CD4-positive, alpha-beta T cell (primary cell): ENCODE measurements around the gene CDHR5. TPM values are rescaled to one million over a fixed set of nuclear protein-coding genes. Genes with fewer than 3 reads are reported as not detected.
A peak's percentile ranks its signal among the peaks of the same experiment; 100 is the strongest.

Experiments
- ATAC-seq: fragments of 200-7000 bp; cut with Tn5 transposase; one replicate; pipeline ENCODE4 v1.10.0; 2022; ENCODE audit warnings: mild to moderate bottlenecking; ENCODE audit not compliant: poor library complexity
- CTCF ChIA-PET: fragments of 350-600 bp; sonication (Branson Sonifier 250); formaldehyde crosslinking; loops from one replicate; lab custom pipeline; 2021; ENCODE audit warnings: antibody characterized with exemption, inconsistent platforms; lab: Charles Lee
- POLR2A ChIA-PET: fragments of 350-600 bp; sonication (Branson Sonifier 250); formaldehyde crosslinking; loops from one replicate; lab custom pipeline; 2021; ENCODE audit warnings: antibody characterized with exemption, inconsistent platforms; lab: Charles Lee
- DNase-seq, 14 experiments: peaks; one replicate each; pipeline ENCODE4 v3.0.0-alpha.2; 2013 to 2020; ENCODE audit warnings: mixed read lengths in 2 of 14
- H3K27ac ChIP-seq, 2 donors: one replicate each; pipeline versions ENCODE4 v1.5.1 to v1.7.0; 2013; ENCODE audit warnings: low read length in 2 of 2, low read depth in 1 of 2, mild to moderate bottlenecking in 1 of 2
- H3K27me3 ChIP-seq, 2 experiments: 1 replicate in 1 of 2; 2 replicates in 1 of 2; pipeline versions ENCODE4 v1.6.1 to v1.7.0; 2013; ENCODE audit warnings: low read length in 2 of 2, control low read depth in 1 of 2, mild to moderate bottlenecking in 1 of 2, moderate library complexity in 1 of 2; ENCODE audit not compliant: insufficient read depth in 2 of 2, control insufficient read depth in 1 of 2
- H3K36me3 ChIP-seq: one replicate; pipeline ENCODE4 v1.6.1; 2013; ENCODE audit warnings: low read length, control low read depth; ENCODE audit not compliant: insufficient read depth
- H3K4me1 ChIP-seq: one replicate; pipeline ENCODE4 v1.6.1; 2013; ENCODE audit warnings: low read length, control low read depth; ENCODE audit not compliant: insufficient read depth
- H3K4me3 ChIP-seq: one replicate; pipeline ENCODE4 v1.5.1; 2013; ENCODE audit warnings: mild to moderate bottlenecking, low read length, moderate library complexity
- H3K9me3 ChIP-seq, 2 experiments: 1 replicate in 1 of 2; 2 replicates in 1 of 2; pipeline versions ENCODE4 v1.6.1 to v1.7.0; 2013; ENCODE audit warnings: low read length in 2 of 2, mild to moderate bottlenecking in 2 of 2, control low read depth in 1 of 2, moderate library complexity in 1 of 2; ENCODE audit not compliant: control insufficient read depth in 1 of 2, insufficient read depth in 1 of 2
- H3K27ac Mint-ChIP-seq: one replicate; pipeline ENCODE4 v1.8.0; 2020; ENCODE audit warnings: mixed read lengths
- H3K27me3 Mint-ChIP-seq: one replicate; pipeline ENCODE4 v1.8.0; 2021; ENCODE audit warnings: mixed read lengths
- H3K36me3 Mint-ChIP-seq: one replicate; pipeline ENCODE4 v1.8.0; 2021; ENCODE audit warnings: low read depth, mixed read lengths
- H3K4me1 Mint-ChIP-seq: one replicate; pipeline ENCODE4 v1.8.0; 2021; ENCODE audit warnings: low read depth, mixed read lengths
- H3K4me3 Mint-ChIP-seq: one replicate; pipeline ENCODE4 v1.8.0; 2020; ENCODE audit warnings: mild to moderate bottlenecking, mixed read lengths
- H3K9me3 Mint-ChIP-seq: one replicate; pipeline ENCODE4 v1.8.0; 2020; ENCODE audit warnings: mixed read lengths
- intact Hi-C, 2 experiments: fragments of 100-400 bp; cut with DNase I in 1 of 2; cut with micrococcal nuclease in 1 of 2; formaldehyde crosslinking; loops; one replicate each; pipeline versions ENCODE4 v1.15.1 to v1.9.0; 2023 to 2025; cut with DNase I, micrococcal nuclease
- total RNA-seq, 174 experiments: library from RNA in 2 of 174; stranded (reverse) in 2 of 174; gene quantifications; one replicate each; pipeline ENCODE4 v1.2.3 and lab custom pipeline; 2021 to 2026
- TF ChIP-seq, protein P1 (sequence below): fragments of 200-600 bp; IDR thresholded peaks from one replicate; pipeline ENCODE4 v1.8.0; 2022; ENCODE audit warnings: antibody characterized with exemption, mild to moderate bottlenecking

CDHR5 gene
- total RNA-seq, 2 experiments from 2014 or later, result not detected

GRCh38 chr11:587978-588380 lies 36.8 kb downstream of the CDHR5 start:
- Histone ChIP-seq H3K27me3 (no peaks in the 10 kb centered on the region), H3K27ac (peak overlapping the region; percentile 51 to 77), H3K9me3 (no peaks in the 10 kb centered on the region), H3K4me1 (peaks cover 20% of the 10 kb centered on the region), H3K4me3 (no peak overlapping the region), H3K36me3 (peaks cover 64% of the 10 kb centered on the region)
- Mint-ChIP-seq H3K27me3 (no peaks in the 10 kb centered on the region), H3K27ac (peak overlapping the region; percentile 96), H3K4me1 (peaks cover 22% of the 10 kb centered on the region), H3K9me3 (no peaks in the 10 kb centered on the region), H3K4me3 (peak overlapping the region; percentile 56), H3K36me3 (peaks cover 77% of the 10 kb centered on the region)
- ChIA-PET POLR2A (interaction anchor here (1.3 to 3.0 kb wide), 3 partner anchors 9 to 26 kb away, joined by 4 to 17 read pairs (median 9); partner anchors contain the start of gene PHRF1), CTCF (interaction anchor here (1.1 kb wide), 1 partner anchor 33 kb away, joined by 6 read pairs; no protein-coding TSS in a partner anchor)
- DNase-seq (peak; percentile 40 to 89 (median 71)), ATAC-seq (peak; percentile 91)
- TF ChIP-seq, protein P1, sequence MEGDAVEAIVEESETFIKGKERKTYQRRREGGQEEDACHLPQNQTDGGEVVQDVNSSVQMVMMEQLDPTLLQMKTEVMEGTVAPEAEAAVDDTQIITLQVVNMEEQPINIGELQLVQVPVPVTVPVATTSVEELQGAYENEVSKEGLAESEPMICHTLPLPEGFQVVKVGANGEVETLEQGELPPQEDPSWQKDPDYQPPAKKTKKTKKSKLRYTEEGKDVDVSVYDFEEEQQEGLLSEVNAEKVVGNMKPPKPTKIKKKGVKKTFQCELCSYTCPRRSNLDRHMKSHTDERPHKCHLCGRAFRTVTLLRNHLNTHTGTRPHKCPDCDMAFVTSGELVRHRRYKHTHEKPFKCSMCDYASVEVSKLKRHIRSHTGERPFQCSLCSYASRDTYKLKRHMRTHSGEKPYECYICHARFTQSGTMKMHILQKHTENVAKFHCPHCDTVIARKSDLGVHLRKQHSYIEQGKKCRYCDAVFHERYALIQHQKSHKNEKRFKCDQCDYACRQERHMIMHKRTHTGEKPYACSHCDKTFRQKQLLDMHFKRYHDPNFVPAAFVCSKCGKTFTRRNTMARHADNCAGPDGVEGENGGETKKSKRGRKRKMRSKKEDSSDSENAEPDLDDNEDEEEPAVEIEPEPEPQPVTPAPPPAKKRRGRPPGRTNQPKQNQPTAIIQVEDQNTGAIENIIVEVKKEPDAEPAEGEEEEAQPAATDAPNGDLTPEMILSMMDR, result no peak
- intact Hi-C loops, result loop anchor here in 1 of 2 experiments (2.0 kb wide), 1 partner anchor 19 kb away; no protein-coding TSS in a partner anchor

DNA sequence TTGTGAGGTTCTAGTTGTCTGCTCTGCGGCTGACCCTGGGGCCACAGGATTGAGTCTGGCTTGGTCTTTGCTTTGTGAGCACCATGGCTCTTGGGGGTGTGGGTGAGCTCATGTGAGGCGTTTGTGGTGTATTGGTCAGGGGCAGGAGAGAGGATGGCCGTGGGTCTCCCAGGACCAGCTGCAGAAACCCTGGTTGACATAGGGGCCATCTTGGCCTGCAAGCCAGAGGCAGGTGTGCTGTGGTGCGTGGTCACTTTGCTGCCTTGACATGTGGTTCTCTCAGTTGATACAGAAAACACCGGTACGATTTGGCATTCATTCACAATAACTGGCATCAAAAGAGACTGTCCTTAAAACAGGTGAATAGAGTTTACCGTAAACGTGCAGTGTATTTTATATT lies 37.2 kb downstream of the CDHR5 start:
- H3K4me3 ChIP-seq, result no peak overlapping the region
- peaks cover 20% of the 10 kb centered on the region for H3K4me1 ChIP-seq
- H3K4me1 Mint-ChIP-seq, result peaks cover 22% of the 10 kb centered on the region
- intact Hi-C loops, result no loop called here
- CTCF ChIA-PET, result interaction anchor here (1.1 kb wide), 1 partner anchor 33 kb away, joined by 6 read pairs; no protein-coding TSS in a partner anchor
- peaks cover 72% of the 10 kb centered on the region for H3K36me3 Mint-ChIP-seq
- H3K36me3 ChIP-seq, result peaks cover 59% of the 10 kb centered on the region
- H3K4me3 Mint-ChIP-seq, result peak overlapping the region; percentile 56
- peak overlapping the region; percentile 51 to 77 for H3K27ac ChIP-seq
- peak overlapping the region; percentile 96 for H3K27ac Mint-ChIP-seq
- POLR2A ChIA-PET, result interaction anchor here (1.3 to 3.0 kb wide), 3 partner anchors 9 to 26 kb away, joined by 4 to 17 read pairs (median 9); partner anchors contain the start of gene PHRF1
- no peaks in the 10 kb centered on the region for H3K9me3 ChIP-seq
- DNase-seq, result no peak
- no peaks in the 10 kb centered on the region for H3K27me3 Mint-ChIP-seq
- H3K27me3 ChIP-seq, result no peaks in the 10 kb centered on the region
- TF ChIP-seq, protein P1, result no peak
- no peak for ATAC-seq
- H3K9me3 Mint-ChIP-seq, result no peaks in the 10 kb centered on the region

DNA sequence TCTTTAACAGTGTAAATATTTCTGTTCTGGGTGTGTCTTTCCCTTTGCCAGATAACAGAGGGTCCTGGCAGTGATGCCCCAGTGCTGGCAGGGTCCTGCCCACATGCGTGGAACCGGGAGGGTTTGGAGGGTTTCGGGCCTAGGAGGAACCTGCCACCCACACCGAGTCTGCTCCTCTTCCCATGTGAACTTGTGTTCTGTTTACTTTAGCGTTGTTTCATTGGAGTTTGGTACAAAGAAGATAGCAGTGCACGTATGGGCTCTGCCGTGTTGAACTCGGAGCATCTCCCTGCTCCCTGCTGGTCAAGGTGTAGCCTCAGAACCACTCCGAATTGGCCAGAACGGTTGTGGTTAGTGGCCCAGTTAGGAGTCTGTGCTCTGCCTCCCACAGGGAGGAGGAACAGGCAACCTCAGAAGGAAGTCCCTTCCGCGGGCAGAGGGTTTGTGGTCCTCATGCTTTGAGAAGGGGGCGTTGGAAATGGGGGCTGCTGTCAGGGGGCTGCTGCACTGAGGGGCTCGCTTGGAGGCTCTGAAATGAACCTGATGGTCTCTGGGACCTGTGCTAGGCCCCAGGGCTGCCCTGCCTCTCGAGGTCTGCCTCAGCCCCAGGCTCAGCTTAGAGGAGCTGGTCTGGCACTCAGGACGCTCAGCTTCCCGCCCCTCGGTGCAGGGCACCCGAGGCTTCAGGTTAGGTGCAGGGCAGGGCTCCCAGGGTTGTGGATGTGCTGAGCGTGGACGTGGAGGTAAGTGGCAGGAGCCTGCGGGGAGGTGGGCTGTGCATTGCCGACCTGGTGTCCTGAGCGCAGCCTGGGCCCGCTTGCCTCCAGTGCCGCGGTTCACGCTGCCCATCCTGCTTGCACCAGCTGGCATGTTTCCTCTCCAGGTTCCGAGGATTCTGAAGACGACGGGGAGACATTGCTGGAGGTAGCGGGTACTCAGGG lies 38.1 kb downstream of the CDHR5 start:
- DNase-seq (peak in 1 of 14 experiments; percentile 17), ATAC-seq (no peak)
- no peaks in the 10 kb centered on the region for H3K27me3 Mint-ChIP-seq
- peak overlapping the region in 1 of 2 donors; percentile 77 for H3K27ac ChIP-seq
- intact Hi-C loops, result no loop called here
- H3K4me3 Mint-ChIP-seq, result no peak overlapping the region
- peak overlapping the region; percentile 96 for H3K27ac Mint-ChIP-seq
- H3K4me1 Mint-ChIP-seq, result peaks cover 22% of the 10 kb centered on the region
- TF ChIP-seq, protein P1, result no peak
- H3K4me1 ChIP-seq, result peaks cover 23% of the 10 kb centered on the region
- H3K36me3 Mint-ChIP-seq, result peaks cover 74% of the 10 kb centered on the region
- no peak overlapping the region for H3K4me3 ChIP-seq
- H3K9me3 ChIP-seq, result no peaks in the 10 kb centered on the region
- H3K9me3 Mint-ChIP-seq, result no peaks in the 10 kb centered on the region
- H3K27me3 ChIP-seq, result no peaks in the 10 kb centered on the region
- ChIA-PET CTCF (no interaction called here), POLR2A (interaction anchor here (1.3 to 3.0 kb wide), 3 partner anchors 8 to 27 kb away, joined by 4 to 17 read pairs (median 9); partner anchors contain the start of gene PHRF1)
- peaks cover 61% of the 10 kb centered on the region for H3K36me3 ChIP-seq
